PC-3 (cell line): ENCODE results near the gene MN1. TPM values are rescaled to one million over a fixed set of nuclear protein-coding genes. Genes with fewer than 3 reads are reported as not detected.
A peak's percentile ranks its signal among the peaks of the same experiment; 100 is the strongest.

Experiments
- ATAC-seq: fragments of 200-7000 bp; cut with Tn5 transposase; 2 replicates; pipeline ENCODE4 v1.9.1; 2020; ENCODE audit warnings: mild to moderate bottlenecking, moderate library complexity
- BruUV-seq: library from RNA; stranded (reverse); fragments of 400-500 nt; replicated peaks from 2 replicates; lab custom pipeline; 2021; lab: Mats Ljungman, UMichigan
- CTCF ChIA-PET: fragments of 300-600 bp; sonication (Branson Sonifier 250); formaldehyde crosslinking; loops from one replicate; lab custom pipeline; 2022; ENCODE audit warnings: antibody characterized with exemption; lab: Charles Lee
- POLR2A ChIA-PET: fragments of 300-600 bp; sonication (Branson Sonifier 250); formaldehyde crosslinking; loops from one replicate; lab custom pipeline; 2022; ENCODE audit warnings: antibody characterized with exemption; ENCODE audit not compliant: unreplicated experiment; lab: Charles Lee
- DNase-seq: peaks from one replicate; pipeline ENCODE4 v3.0.0-alpha.2; 2015
- H2AFZ ChIP-seq: fragments of 300-600 bp; sonication (generic); 2 replicates; pipeline ENCODE4 v1.6.0; 2016; ENCODE audit warnings: antibody characterized with exemption, low read length
- H3F3A ChIP-seq: fragments of 300-600 bp; sonication (generic); one replicate; pipeline ENCODE4 v1.6.0; 2017; ENCODE audit warnings: antibody characterized with exemption, low read length, control low read depth, mild to moderate bottlenecking; ENCODE audit not compliant: unreplicated experiment
- H3K27ac ChIP-seq: fragments of 300-600 bp; sonication (generic); 2 replicates; pipeline ENCODE4 v1.5.1; 2016; ENCODE audit warnings: mild to moderate bottlenecking, low read length
- H3K27me3 ChIP-seq: fragments of 300-600 bp; sonication (generic); 2 replicates; pipeline ENCODE4 v1.6.1; 2016; ENCODE audit warnings: low read length, mixed read lengths
- H3K36me3 ChIP-seq: fragments of 300-600 bp; sonication (generic); 2 replicates; pipeline ENCODE4 v1.6.1; 2016; ENCODE audit warnings: low read depth, mixed run types, low read length, mixed read lengths
- H3K4me1 ChIP-seq: fragments of 300-600 bp; sonication (generic); 2 replicates; pipeline ENCODE4 v1.5.1; 2016; ENCODE audit warnings: low read length; ENCODE audit not compliant: insufficient read depth
- H3K4me2 ChIP-seq: fragments of 300-600 bp; sonication (generic); 2 replicates; pipeline ENCODE4 v1.6.0; 2016; ENCODE audit warnings: low read length
- H3K4me3 ChIP-seq: fragments of 300-600 bp; sonication (generic); 2 replicates; pipeline ENCODE4 v1.5.1; 2016; ENCODE audit warnings: mild to moderate bottlenecking, low read length, mixed read lengths
- H3K79me2 ChIP-seq: fragments of 300-600 bp; sonication (generic); 2 replicates; pipeline ENCODE4 v1.6.1; 2017; ENCODE audit warnings: low read length, mixed read lengths
- H3K9ac ChIP-seq: fragments of 300-600 bp; sonication (generic); 2 replicates; pipeline ENCODE4 v1.6.0; 2016; ENCODE audit warnings: mild to moderate bottlenecking, low read length
- H3K9me2 ChIP-seq: fragments of 300-600 bp; sonication (generic); replicated peaks from 2 replicates; pipeline ENCODE4 v1.6.1; 2016; ENCODE audit warnings: mixed run types, low read length, mixed read lengths
- H3K9me3 ChIP-seq: fragments of 300-600 bp; sonication (generic); 2 replicates; pipeline ENCODE4 v1.6.1; 2016; ENCODE audit warnings: low read length, mixed read lengths
- H4K20me1 ChIP-seq: fragments of 300-600 bp; sonication (generic); 2 replicates; pipeline ENCODE4 v1.6.1; 2016; ENCODE audit warnings: low read length, mixed read lengths
- CTCF ChIP-seq: fragments of 300-600 bp; sonication (generic); conservative IDR thresholded peaks from 2 replicates; pipeline ENCODE4 v1.5.1; 2017; ENCODE audit warnings: antibody characterized with exemption, low read depth, mild to moderate bottlenecking, low read length
- EZH2 ChIP-seq: fragments of 300-600 bp; sonication (generic); IDR thresholded peaks from one replicate; pipeline ENCODE4 v1.6.1; 2017; ENCODE audit warnings: antibody characterized with exemption, mild to moderate bottlenecking, low read length; ENCODE audit not compliant: unreplicated experiment
- EZH2phosphoT487 ChIP-seq: fragments of 300-600 bp; sonication (generic); IDR thresholded peaks from 2 replicates; pipeline ENCODE4 v1.6.1; 2018; ENCODE audit warnings: mild to moderate bottlenecking, antibody characterized with exemption, low read length, borderline replicate concordance
- intact Hi-C: fragments of 100-400 bp; cut with micrococcal nuclease; formaldehyde crosslinking; loops from 2 replicates; pipeline ENCODE4 v1.9.0; 2023
- total RNA-seq: library from RNA; depleted of rRNA; stranded (reverse); fragments of >200 nt; gene quantifications from 2 replicates; pipeline ENCODE4 v1.2.3, GENCODE V29; 2014

MN1 gene
- total RNA-seq, 1 experiment from 2014 or later = 2.7 TPM

- Histone ChIP-seq H3K9ac (no peak overlapping the region), H3K4me1 (peaks cover 10% of the 10 kb centered on the region; the same call in 1 of the 2 replicates), H3K9me2 (no peaks in the 10 kb centered on the region), H3K36me3 (no peaks in the 10 kb centered on the region), H3K27me3 (no peaks in the 10 kb centered on the region), H3F3A (no peaks in the 10 kb centered on the region), H3K27ac (peak overlapping the region; percentile 34; the same call in 1 of the 2 replicates), H4K20me1 (no peaks in the 10 kb centered on the region), H2AFZ (no peak overlapping the region), H3K79me2 (no peaks in the 10 kb centered on the region), H3K4me2 (no peak overlapping the region), H3K4me3 (no peak overlapping the region), H3K9me3 (no peaks in the 10 kb centered on the region)
- BruUV-seq = no TSS peak
- no peak for DNase-seq
- no peak for ATAC-seq
- POLR2A ChIA-PET = no interaction called here
- CTCF ChIA-PET = no interaction called here
- intact Hi-C loops = no loop called here
- TF ChIP-seq EZH2 (no peak), CTCF (no peak), EZH2phosphoT487 (no peak)
Observed at GRCh38 chr22:27727673-27728451, 73.7 kb downstream of the MN1 start.

GRCh38 chr22:27726686-27727449 lies 74.7 kb downstream of the MN1 start:
- Histone ChIP-seq H3K9me2 (no peaks in the 10 kb centered on the region), H3K36me3 (no peaks in the 10 kb centered on the region), H4K20me1 (no peaks in the 10 kb centered on the region), H3K4me2 (no peak overlapping the region; the same call in 1 of the 2 replicates), H3K9ac (peak overlapping the region; percentile 21; the same call in 1 of the 2 replicates), H3F3A (no peaks in the 10 kb centered on the region), H3K4me1 (peaks cover 10% of the 10 kb centered on the region; the same call in 1 of the 2 replicates), H2AFZ (no peak overlapping the region), H3K79me2 (no peaks in the 10 kb centered on the region), H3K27me3 (no peaks in the 10 kb centered on the region), H3K27ac (peak overlapping the region; percentile 46), H3K9me3 (no peaks in the 10 kb centered on the region), H3K4me3 (no peak overlapping the region)
- ChIA-PET POLR2A (no interaction called here), CTCF (no interaction called here)
- TF ChIP-seq EZH2phosphoT487 (no peak), CTCF (no peak), EZH2 (no peak)
- peak; percentile 44 for DNase-seq
- intact Hi-C loops = no loop called here
- ATAC-seq = peak; percentile 33; the same call in 1 of the 2 replicates
- BruUV-seq = no TSS peak
